ENCODE measurements around the gene RAB10.
"Not testable (repeated sequence)": the region's sequence is repeated elsewhere in the genome, so short reads cannot be mapped to it uniquely, and the experiment has no call there.

The RAB10 gene

GRCh38 chr2:26016706-26017045 lies 17.2 kb upstream of the RAB10 start:
- not testable (repeated sequence) for DNase-seq

- no peak for DNase-seq
These were observed 16.3 kb upstream of the RAB10 start for GRCh38 chr2:26017464-26018183.

GRCh38 chr2:26018184-26019055 lies 15.5 kb upstream of the RAB10 start:
- no peak for DNase-seq

- no peak for DNase-seq
These were observed 13.6 kb upstream of the RAB10 start for GRCh38 chr2:26020231-26020640.

GRCh38 chr2:26024260-26024659 lies 9.6 kb upstream of the RAB10 start:
- no peak for DNase-seq

- no peak for DNase-seq
These were observed 8.4 kb upstream of the RAB10 start for GRCh38 chr2:26025509-26025908.

GRCh38 chr2:26028083-26028482 lies 5.8 kb upstream of the RAB10 start:
- DNase-seq, result not testable (repeated sequence)

- DNase-seq, result not testable (repeated sequence)
These were observed 1.2 kb upstream of the RAB10 start for GRCh38 chr2:26032586-26033269.

GRCh38 chr2:26033270-26033817 lies 540 bp upstream of the RAB10 start:
- DNase-seq, result peak; percentile 91

GRCh38 chr2:26034637-26034992 lies 731 bp downstream of the RAB10 start:
- no peak for DNase-seq

- DNase-seq, result no peak
These were observed 1.3 kb downstream of the RAB10 start for GRCh38 chr2:26035090-26035743.

- DNase-seq, result no peak
These were observed 5.9 kb downstream of the RAB10 start for GRCh38 chr2:26039603-26040323.

- DNase-seq, result no peak
These were observed 9.2 kb downstream of the RAB10 start for GRCh38 chr2:26043109-26043508.

- no peak for DNase-seq
These were observed 10.2 kb downstream of the RAB10 start for GRCh38 chr2:26043862-26044696.

GRCh38 chr2:26048791-26049190 lies 14.9 kb downstream of the RAB10 start:
- no peak for DNase-seq

GRCh38 chr2:26049641-26050040 lies 15.8 kb downstream of the RAB10 start:
- DNase-seq, result no peak

GRCh38 chr2:26052740-26053139 lies 18.9 kb downstream of the RAB10 start:
- DNase-seq, result no peak

- no peak for DNase-seq
These were observed 20.9 kb downstream of the RAB10 start for GRCh38 chr2:26054598-26055348.

- no peak for DNase-seq
These were observed 24.5 kb downstream of the RAB10 start for GRCh38 chr2:26058390-26058789.

GRCh38 chr2:26059542-26059941 lies 25.7 kb downstream of the RAB10 start:
- no peak for DNase-seq

- no peak for DNase-seq
These were observed 27.7 kb downstream of the RAB10 start for GRCh38 chr2:26061539-26061938.

All from NCI-H1417 treated with DMSO at 0.1 percent for 48 hours (cell line).